ENCODE results near the gene SERPING1. TPM values are rescaled to one million over a fixed set of nuclear protein-coding genes. Genes with fewer than 3 reads are reported as not detected.

Gene SERPING1
- total RNA-seq, 1 experiment from 2014 or later, result 1.3 TPM

DNA sequence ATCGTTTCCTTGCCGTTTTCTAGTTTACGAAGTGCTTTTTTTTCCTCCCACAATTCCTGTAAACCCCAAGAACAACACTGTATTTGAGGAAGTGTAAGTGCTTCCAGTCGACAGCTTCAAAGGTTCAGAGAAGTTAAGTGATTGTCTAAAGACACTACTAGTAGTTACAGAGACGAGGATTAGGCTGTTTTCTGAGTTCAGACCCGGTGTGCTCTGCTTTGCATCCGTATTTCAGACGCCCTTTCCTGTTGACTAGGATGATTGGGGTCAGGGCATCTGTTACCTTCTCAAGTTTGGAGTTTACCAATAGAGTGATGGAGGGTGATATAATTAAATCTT lies 60.5 kb downstream of the SERPING1 start:
- peaks cover 9% of the 10 kb centered on the region for H3K4me1 ChIP-seq (ENCODE audit: control insufficient read depth, insufficient read depth, low read length)
- BruUV-seq (replicated peaks), result TSS peak; percentile 94
- in situ Hi-C loops (cut with HindIII; ENCODE audit: low pct_unique_long_range_greater_than_20kb, low sequenced_read_pairs), result no loop called here
- intact Hi-C loops (cut with micrococcal nuclease; ENCODE audit: unreplicated experiment), result no loop called here
- H3K9me3 ChIP-seq (ENCODE audit: control insufficient read depth, insufficient read depth, low read depth, low read length), result no peaks in the 10 kb centered on the region
- ATAC-seq (no peak), DNase-seq (ENCODE audit: low read depth, low spot score) (no peak)
- peak overlapping the region; percentile 90 for H3K27ac ChIP-seq (ENCODE audit: low read length)
- CTCF ChIA-PET, result no interaction called here
- peak overlapping the region; percentile 77 to 83 for H3K4me3 ChIP-seq (ENCODE audit: low read depth in 2 of 2, low read length in 2 of 2)
- H3K27me3 ChIP-seq (ENCODE audit: control insufficient read depth, insufficient read depth, low read length), result no peaks in the 10 kb centered on the region
- TF ChIP-seq POLR2AphosphoS5 (IDR thresholded peaks at IDR 0.05; ENCODE audit: low read depth, low read length) (no peak), TCF7L2 (IDR thresholded peaks at IDR 0.05; ENCODE audit: low read depth, low read length) (no peak), SIN3A (IDR thresholded peaks at IDR 0.05; ENCODE audit: borderline replicate concordance, insufficient read depth, low read depth, low read length) (no peak)
- TF ChIP-seq, protein P1, sequence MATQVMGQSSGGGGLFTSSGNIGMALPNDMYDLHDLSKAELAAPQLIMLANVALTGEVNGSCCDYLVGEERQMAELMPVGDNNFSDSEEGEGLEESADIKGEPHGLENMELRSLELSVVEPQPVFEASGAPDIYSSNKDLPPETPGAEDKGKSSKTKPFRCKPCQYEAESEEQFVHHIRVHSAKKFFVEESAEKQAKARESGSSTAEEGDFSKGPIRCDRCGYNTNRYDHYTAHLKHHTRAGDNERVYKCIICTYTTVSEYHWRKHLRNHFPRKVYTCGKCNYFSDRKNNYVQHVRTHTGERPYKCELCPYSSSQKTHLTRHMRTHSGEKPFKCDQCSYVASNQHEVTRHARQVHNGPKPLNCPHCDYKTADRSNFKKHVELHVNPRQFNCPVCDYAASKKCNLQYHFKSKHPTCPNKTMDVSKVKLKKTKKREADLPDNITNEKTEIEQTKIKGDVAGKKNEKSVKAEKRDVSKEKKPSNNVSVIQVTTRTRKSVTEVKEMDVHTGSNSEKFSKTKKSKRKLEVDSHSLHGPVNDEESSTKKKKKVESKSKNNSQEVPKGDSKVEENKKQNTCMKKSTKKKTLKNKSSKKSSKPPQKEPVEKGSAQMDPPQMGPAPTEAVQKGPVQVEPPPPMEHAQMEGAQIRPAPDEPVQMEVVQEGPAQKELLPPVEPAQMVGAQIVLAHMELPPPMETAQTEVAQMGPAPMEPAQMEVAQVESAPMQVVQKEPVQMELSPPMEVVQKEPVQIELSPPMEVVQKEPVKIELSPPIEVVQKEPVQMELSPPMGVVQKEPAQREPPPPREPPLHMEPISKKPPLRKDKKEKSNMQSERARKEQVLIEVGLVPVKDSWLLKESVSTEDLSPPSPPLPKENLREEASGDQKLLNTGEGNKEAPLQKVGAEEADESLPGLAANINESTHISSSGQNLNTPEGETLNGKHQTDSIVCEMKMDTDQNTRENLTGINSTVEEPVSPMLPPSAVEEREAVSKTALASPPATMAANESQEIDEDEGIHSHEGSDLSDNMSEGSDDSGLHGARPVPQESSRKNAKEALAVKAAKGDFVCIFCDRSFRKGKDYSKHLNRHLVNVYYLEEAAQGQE (IDR thresholded peaks at IDR 0.05; ENCODE audit: insufficient read depth in 1 of 2, low read depth in 2 of 2, low read length in 1 of 2), result no peak
- TF ChIP-seq, protein P2, sequence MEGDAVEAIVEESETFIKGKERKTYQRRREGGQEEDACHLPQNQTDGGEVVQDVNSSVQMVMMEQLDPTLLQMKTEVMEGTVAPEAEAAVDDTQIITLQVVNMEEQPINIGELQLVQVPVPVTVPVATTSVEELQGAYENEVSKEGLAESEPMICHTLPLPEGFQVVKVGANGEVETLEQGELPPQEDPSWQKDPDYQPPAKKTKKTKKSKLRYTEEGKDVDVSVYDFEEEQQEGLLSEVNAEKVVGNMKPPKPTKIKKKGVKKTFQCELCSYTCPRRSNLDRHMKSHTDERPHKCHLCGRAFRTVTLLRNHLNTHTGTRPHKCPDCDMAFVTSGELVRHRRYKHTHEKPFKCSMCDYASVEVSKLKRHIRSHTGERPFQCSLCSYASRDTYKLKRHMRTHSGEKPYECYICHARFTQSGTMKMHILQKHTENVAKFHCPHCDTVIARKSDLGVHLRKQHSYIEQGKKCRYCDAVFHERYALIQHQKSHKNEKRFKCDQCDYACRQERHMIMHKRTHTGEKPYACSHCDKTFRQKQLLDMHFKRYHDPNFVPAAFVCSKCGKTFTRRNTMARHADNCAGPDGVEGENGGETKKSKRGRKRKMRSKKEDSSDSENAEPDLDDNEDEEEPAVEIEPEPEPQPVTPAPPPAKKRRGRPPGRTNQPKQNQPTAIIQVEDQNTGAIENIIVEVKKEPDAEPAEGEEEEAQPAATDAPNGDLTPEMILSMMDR (IDR thresholded peaks at IDR 0.05), result no peak
- H3K36me3 ChIP-seq (ENCODE audit: control insufficient read depth, insufficient read depth, low read length), result peaks cover 10% of the 10 kb centered on the region
- POLR2A ChIA-PET, result no interaction called here

DNA sequence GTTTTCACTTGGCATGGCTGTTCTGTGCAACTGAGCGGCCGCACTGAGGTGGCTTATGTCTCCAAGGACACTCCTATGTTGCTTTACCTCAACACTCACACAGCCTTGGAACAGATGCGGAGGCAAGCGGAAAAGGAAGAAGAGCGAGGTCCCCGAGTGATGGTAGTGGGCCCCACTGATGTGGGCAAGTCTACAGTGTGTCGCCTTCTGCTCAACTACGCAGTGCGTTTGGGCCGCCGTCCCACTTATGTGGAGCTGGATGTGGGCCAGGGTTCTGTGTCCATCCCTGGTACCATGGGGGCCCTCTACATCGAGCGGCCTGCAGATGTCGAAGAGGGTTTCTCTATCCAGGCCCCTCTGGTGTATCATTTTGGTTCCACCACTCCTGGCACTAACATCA lies 62.2 kb downstream of the SERPING1 start:
- intact Hi-C loops (cut with micrococcal nuclease; ENCODE audit: unreplicated experiment) (no loop called here), in situ Hi-C loops (cut with HindIII; ENCODE audit: low pct_unique_long_range_greater_than_20kb, low sequenced_read_pairs) (no loop called here)
- H3K27me3 ChIP-seq (ENCODE audit: control insufficient read depth, insufficient read depth, low read length), result no peaks in the 10 kb centered on the region
- ATAC-seq, result no peak
- H3K9me3 ChIP-seq (ENCODE audit: control insufficient read depth, insufficient read depth, low read depth, low read length), result no peaks in the 10 kb centered on the region
- H3K36me3 ChIP-seq (ENCODE audit: control insufficient read depth, insufficient read depth, low read length), result peaks cover 10% of the 10 kb centered on the region
- H3K4me1 ChIP-seq (ENCODE audit: control insufficient read depth, insufficient read depth, low read length), result peaks cover 9% of the 10 kb centered on the region
- CTCF ChIA-PET, result no interaction called here
- H3K4me3 ChIP-seq (ENCODE audit: low read depth in 2 of 2, low read length in 2 of 2), result no peak overlapping the region
- TF ChIP-seq, protein P1 (IDR thresholded peaks at IDR 0.05; ENCODE audit: insufficient read depth in 1 of 2, low read depth in 2 of 2, low read length in 1 of 2), result no peak
- no peak for TF ChIP-seq SIN3A (IDR thresholded peaks at IDR 0.05; ENCODE audit: borderline replicate concordance, insufficient read depth, low read depth, low read length)
- TF ChIP-seq POLR2AphosphoS5 (IDR thresholded peaks at IDR 0.05; ENCODE audit: low read depth, low read length), result no peak
- no peak for TF ChIP-seq TCF7L2 (IDR thresholded peaks at IDR 0.05; ENCODE audit: low read depth, low read length)
- TF ChIP-seq, protein P2 (IDR thresholded peaks at IDR 0.05), result no peak
- no peak overlapping the region for H3K27ac ChIP-seq (ENCODE audit: low read length)
- no TSS peak for BruUV-seq (replicated peaks)
- DNase-seq (ENCODE audit: low read depth, low spot score), result no peak
- POLR2A ChIA-PET, result no interaction called here
